Stimulated activated CD8-positive, alpha-beta memory T cell treated with anti-CD3 and anti-CD28 coated beads, Interleukin-12 subunit alpha, Interleukin-12 subunit beta, amount 100 ng/mL, for 1 hour (primary cell): ENCODE data around the gene FGD6.
"Not testable (repeated sequence)": the region's sequence is repeated elsewhere in the genome, so short reads cannot be mapped to it uniquely, and the experiment has no call there.

Source experiments
- DNase-seq: peaks from one replicate; pipeline ENCODE4 v3.0.0-alpha.2; 2020; ENCODE audit warnings: low read depth

Gene FGD6

GRCh38 chr12:95234187-95234586 is 16.9 kb upstream of the FGD6 start:
- not testable (repeated sequence) for DNase-seq

- DNase-seq, result no peak
These were observed 13.9 kb upstream of the FGD6 start for GRCh38 chr12:95231190-95231589.

DNA sequence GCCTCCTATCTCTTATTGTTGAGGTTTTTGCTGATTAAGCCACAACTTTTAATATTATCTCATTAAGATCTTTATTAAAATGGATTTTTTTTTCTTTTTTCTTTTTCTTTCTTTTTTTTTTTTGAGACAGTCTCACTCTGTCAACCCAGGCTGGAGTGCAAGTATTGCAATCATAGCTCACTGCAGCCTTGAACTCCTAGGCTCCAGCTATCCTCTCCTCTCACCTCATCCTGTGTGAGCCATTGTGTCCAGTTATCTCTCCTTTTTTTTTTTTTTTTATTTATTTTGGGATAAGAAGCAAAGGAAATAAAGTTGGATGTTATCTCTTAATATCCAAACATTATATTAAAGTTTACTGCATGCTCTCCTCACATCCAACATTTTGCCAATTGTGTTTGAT is 13.0 kb upstream of the FGD6 start:
- DNase-seq, result no peak

- DNase-seq, result no peak
These were observed 12.4 kb upstream of the FGD6 start for GRCh38 chr12:95229636-95230035.

DNA sequence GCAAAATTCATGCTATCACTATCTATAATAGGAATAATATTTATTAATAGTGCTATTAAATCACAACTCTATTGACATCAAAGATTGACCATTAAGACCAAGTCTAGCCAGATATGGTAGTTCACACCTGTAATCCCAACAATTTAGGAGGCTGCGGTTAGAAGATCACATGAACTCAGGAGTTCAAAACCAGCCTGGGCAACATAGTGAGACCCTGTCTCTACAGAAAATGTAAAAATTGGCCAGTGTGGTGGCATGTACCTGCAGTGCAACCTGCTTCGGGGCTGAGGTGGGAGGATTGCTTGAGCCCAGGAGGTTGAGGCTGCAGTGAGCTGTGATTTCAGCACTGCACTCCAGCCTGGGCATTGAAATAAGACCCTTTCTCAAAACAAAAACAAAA is 11.3 kb upstream of the FGD6 start:
- DNase-seq, result no peak

GRCh38 chr12:95227818-95228356 is 10.6 kb upstream of the FGD6 start:
- no peak for DNase-seq

GRCh38 chr12:95225645-95226212 is 8.5 kb upstream of the FGD6 start:
- DNase-seq, result no peak

- no peak for DNase-seq
These were observed 7.2 kb upstream of the FGD6 start for GRCh38 chr12:95224202-95225170.

DNA sequence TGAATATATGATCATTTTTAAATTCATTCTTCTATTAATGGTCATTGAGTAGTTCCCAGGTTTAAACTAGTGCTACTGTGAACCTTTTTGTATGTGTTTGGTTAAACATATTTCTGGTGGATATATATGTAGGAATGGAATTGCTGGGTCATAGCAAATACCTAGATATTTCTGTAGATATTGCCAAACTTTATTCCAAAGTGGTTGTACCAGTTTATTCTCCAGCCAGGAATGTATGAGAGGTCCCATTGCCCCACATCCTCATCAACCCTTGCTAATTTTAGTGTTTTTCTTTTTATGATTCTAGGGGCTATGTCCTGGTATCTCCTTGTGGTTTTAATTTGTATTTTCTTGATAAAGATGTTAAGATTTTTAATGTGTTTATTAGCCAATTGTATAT is 3.5 kb upstream of the FGD6 start:
- no peak for DNase-seq

- DNase-seq, result no peak
These were observed 2.9 kb upstream of the FGD6 start for GRCh38 chr12:95220190-95220589.

DNA sequence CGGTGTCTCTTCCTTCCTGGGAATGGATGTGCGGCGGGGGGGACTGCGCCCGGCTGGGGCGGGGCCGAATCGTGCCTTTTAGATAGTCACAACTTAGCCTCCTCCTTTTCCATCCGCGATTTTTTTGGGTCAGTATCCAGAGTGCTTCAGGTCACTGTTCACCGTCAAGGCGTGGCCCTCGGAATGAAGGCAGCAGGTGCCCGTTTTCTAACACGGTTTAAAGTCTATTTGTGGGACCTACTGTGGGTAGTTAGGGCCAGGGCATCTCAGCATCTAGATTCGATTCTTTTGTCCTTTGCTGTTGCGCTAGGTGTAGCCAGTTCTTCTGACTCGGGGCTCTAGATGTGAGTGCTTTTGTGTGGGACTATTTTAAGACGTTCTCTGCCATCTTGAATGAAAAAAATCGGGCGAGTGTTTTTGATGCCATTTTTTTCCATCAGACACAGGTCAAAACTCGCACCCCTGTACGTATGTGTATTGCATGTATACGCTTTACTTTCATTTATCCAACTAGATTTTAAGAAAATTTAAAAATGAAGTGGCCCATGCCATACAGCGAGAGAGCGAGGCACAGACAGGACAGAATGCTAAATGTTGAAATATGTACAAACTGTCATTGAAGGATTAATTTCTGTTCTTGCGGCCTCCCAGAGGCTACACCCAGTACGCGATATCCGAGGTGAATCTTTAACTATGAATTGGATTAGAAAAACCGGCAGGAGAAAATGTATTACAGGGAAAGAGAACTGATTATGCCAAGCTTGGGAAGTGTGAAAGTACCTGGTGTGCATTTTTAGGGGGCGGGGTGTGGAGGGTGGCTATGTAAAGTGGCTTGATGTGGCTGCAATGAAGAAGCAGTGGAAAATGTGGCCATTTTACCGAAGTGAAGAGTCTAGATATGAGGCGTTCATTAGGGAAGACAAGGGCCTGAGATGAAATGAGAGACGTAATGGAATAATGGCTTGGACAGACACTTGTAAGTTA is 1.2 kb upstream of the FGD6 start:
- DNase-seq, result peak; percentile 16

DNA sequence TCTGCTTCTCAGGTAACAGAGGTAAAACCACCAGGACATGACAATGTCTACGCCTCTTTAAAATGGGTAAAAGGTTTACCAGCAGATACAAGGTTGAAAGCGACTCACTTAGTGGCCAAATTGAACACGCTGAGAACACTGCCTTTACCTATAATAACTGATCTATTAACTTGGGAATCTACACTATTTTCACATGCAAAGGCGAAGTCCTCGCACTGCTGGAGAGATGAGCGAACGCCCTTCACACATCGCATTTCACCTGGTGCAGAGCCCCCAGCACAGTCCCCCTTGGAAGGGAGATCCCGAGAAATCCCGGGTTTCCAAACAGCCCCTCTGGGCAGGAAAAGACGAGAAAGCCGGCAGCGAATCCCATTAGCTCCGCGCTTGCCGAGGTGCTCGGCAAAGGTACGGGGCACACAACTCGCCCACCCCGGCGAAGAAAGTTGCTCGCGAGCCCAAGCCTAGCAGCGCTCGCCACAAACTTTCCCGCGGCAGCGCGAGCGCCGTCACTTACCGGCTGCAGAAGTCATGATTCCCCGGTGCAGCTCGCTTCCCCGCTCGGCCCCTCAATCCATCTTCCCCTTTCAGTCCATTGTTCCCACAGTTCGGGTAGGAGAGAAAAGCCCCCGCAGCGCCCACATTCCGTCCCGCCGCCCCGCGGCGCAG is 423 bp downstream of the FGD6 start:
- DNase-seq, result no peak

DNA sequence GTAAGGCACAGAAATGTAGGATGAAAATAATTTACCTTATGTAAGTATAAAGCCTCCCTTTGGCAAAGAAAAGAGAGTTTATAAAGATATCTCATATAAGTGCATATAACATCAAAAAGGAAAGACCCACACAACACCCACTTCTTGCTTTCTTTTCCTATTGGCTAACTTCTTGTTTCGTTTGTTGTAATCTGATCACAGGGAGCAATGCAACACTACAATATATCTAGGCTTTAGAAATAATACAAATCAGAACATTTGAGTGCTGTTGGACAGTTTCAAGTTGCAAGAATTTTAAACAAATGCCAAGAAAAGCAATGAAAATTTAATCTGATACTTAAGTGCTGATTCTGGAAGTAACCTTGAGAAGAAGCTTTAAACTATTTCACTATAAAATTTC is 1.3 kb downstream of the FGD6 start:
- no peak for DNase-seq

- DNase-seq, result no peak
These were observed 2.8 kb downstream of the FGD6 start for GRCh38 chr12:95214466-95214865.

DNA sequence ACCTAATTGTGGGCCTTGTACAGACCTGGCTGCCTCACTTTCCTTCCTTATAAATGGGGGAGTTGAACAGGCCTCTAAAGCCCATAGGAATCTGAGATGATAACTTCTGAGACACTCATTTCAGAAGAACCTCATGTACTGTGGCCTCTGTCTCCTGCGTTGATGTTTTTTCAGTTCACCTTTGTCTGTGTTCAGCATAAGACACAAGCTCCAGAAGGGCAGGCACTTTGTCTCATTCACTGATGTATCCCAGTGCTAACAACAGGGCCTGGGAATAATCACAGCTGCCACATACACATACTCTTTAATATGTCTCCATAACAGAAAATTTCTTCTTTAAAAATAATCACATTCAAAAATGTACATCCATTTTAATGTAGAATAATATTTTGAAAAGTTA is 3.3 kb downstream of the FGD6 start:
- DNase-seq, result no peak

GRCh38 chr12:95213119-95213518 is 4.1 kb downstream of the FGD6 start:
- DNase-seq, result no peak

GRCh38 chr12:95212586-95212985 is 4.7 kb downstream of the FGD6 start:
- DNase-seq, result no peak

DNA sequence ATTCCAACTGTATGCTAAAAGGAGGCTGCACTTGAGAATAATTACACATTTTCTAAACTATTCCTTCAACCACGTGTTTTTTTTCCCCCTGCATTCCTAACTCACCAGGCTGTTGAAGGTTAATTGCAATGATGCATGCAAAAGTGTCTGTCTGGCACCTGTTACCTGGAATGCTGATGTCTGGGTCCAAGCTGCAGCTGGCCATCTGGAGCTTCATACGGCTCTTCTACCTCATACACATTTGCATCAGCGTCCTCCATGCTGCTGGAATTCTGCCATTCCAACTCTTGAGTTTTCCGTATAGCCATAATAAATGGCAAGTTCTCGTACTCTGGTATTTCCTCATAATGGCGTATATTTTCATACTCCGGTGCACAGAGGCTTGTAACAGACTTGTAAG is 8.6 kb downstream of the FGD6 start:
- DNase-seq, result no peak

DNA sequence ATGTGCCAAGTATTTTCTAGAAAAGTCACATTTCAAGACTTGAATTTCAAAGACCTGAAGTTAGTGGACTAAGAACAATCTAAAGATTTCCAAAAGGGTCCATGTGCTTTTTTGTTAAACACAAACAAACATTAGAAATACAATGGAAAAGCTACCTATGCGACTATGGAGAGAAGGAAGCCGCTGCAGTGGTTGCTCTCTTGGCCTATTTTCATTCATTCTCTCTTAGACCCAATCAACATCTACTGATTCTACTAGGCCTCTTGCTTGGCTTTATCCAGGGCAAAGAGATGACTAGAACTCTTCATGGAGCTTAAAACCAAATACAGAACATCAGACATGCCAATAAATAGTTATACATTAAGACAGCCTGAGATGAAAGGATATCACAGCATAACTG is 9.9 kb downstream of the FGD6 start:
- no peak for DNase-seq

GRCh38 chr12:95206916-95207315 is 10.4 kb downstream of the FGD6 start:
- DNase-seq, result no peak

- DNase-seq, result no peak
These were observed 11.6 kb downstream of the FGD6 start for GRCh38 chr12:95205685-95206084.
